ENCODE data around the gene DAND5.

DNA sequence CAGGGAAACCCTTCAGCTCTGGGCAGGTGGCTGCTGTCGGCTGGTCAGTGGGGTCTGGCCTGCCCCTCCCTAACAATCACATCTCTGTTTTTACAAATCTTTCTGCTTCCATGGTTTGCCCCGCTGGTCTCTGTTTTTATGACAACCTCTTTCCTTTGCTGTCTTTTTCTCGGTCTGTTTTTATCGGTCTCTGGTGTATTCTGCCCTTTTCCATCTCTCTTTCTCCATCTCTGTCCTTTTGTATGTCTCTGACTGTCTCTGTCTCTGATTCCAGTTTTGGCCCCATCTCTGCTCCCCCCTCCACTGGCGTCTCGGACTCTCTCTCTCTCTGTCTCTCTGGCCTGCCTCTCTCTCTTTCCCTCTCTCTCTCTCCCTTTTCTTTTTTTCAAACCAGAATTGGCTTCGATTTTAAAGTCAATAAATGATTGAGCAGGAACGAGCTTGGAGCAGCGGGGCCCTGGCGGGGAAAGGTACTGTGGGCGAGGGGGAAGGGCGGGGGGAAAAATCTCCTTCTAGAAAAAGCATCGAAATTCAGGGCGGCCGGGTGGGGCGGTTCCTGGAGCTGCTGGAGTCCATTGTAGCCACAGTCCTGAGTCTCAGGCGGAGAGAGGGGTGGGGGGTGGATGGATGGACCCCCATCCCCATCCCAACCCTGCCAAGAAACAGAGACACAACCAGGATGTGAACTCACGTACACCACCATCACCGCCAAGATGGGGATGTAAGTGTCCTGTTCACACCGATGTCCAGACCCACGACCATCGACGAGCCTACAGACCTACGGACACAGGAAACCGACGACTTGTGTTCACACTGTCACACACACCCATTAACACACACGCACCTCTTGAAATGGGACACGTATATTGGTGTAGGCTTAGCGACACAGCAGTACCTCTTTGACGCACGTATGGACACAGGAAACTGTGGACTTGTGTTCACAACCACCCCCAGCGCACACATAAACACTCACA, 28.9 kb downstream of the DAND5 start:
- TF ChIP-seq, protein P1, sequence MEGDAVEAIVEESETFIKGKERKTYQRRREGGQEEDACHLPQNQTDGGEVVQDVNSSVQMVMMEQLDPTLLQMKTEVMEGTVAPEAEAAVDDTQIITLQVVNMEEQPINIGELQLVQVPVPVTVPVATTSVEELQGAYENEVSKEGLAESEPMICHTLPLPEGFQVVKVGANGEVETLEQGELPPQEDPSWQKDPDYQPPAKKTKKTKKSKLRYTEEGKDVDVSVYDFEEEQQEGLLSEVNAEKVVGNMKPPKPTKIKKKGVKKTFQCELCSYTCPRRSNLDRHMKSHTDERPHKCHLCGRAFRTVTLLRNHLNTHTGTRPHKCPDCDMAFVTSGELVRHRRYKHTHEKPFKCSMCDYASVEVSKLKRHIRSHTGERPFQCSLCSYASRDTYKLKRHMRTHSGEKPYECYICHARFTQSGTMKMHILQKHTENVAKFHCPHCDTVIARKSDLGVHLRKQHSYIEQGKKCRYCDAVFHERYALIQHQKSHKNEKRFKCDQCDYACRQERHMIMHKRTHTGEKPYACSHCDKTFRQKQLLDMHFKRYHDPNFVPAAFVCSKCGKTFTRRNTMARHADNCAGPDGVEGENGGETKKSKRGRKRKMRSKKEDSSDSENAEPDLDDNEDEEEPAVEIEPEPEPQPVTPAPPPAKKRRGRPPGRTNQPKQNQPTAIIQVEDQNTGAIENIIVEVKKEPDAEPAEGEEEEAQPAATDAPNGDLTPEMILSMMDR (optimal IDR thresholded peaks at IDR 0.05 in 1 of 3, IDR thresholded peaks at IDR 0.05 in 1 of 3, conservative IDR thresholded peaks at IDR 0.05 in 1 of 3; ENCODE audit: extremely low read depth in 1 of 3, insufficient read depth in 2 of 3, low read length in 3 of 3) = no peak
- TF ChIP-seq EZH2 (IDR thresholded peaks at IDR 0.05; ENCODE audit: low read length) = no peak
